PC-9 (cell line): ENCODE results near the gene LIX1.
"Not testable (repeated sequence)": the region's sequence is repeated elsewhere in the genome, so short reads cannot be mapped to it uniquely, and the experiment has no call there.

Experiments used
- CTCF ChIP-seq: fragments of 200-600 bp; sonication (generic); conservative IDR thresholded peaks from 2 replicates; pipeline ENCODE4 v1.6.1; 2017; ENCODE audit warnings: mixed run types, antibody characterized with exemption, mild to moderate bottlenecking, moderate library complexity
- EZH2 ChIP-seq: fragments of 200-600 bp; sonication (generic); IDR thresholded peaks from 2 replicates; pipeline ENCODE4 v1.8.0; 2017; ENCODE audit warnings: antibody characterized with exemption, low read depth

- not testable (repeated sequence) for TF ChIP-seq CTCF, EZH2
These were observed 47.1 kb upstream of the LIX1 start for GRCh38 chr5:97189523-97189922.
